Kidney (tissue), 14 donors: ENCODE data around the gene NCAPD2. TPM values are rescaled to one million over a fixed set of nuclear protein-coding genes. Genes with fewer than 3 reads are reported as not detected.
"Not testable (repeated sequence)": the region's sequence is repeated elsewhere in the genome, so short reads cannot be mapped to it uniquely, and the experiment has no call there.

ENCODE experiments used
- DNase-seq, 5 donors: peaks; one replicate each; pipeline ENCODE4 v3.0.0-alpha.2; 2013 to 2020
- FAIRE-seq: peaks from 2 replicates; lab custom pipeline; 2012; peaks lifted over from hg19 to GRCh38; lab: Jason Lieb, UNC
- H3K27ac ChIP-seq, 2 donors: one replicate each; pipeline ENCODE4 v1.7.0; 2013; ENCODE audit warnings: low read depth in 2 of 2, low read length in 2 of 2, inconsistent platforms in 1 of 2
- H3K27me3 ChIP-seq: one replicate; pipeline ENCODE4 v1.7.1; 2013; ENCODE audit warnings: low read length, inconsistent platforms; ENCODE audit not compliant: control insufficient read depth, insufficient read depth
- H3K36me3 ChIP-seq, 3 donors: one replicate each; pipeline versions ENCODE4 v1.7.0 to v1.7.1; 2013; ENCODE audit warnings: low read length in 3 of 3, control low read depth in 1 of 3, inconsistent platforms in 1 of 3; ENCODE audit not compliant: insufficient read depth in 3 of 3, control insufficient read depth in 2 of 3
- H3K4me1 ChIP-seq, 3 donors: one replicate each; pipeline versions ENCODE4 v1.7.0 to v1.7.1; 2013; ENCODE audit warnings: low read length in 3 of 3, inconsistent platforms in 1 of 3, low read depth in 1 of 3; ENCODE audit not compliant: control insufficient read depth in 2 of 3, insufficient read depth in 2 of 3
- H3K4me3 ChIP-seq, 3 donors: one replicate each; pipeline versions ENCODE4 v1.7.0 to v1.8.1; 2013; ENCODE audit warnings: low read length in 3 of 3, control low read depth in 1 of 3, inconsistent platforms in 1 of 3
- H3K9ac ChIP-seq, 3 donors: one replicate each; pipeline versions ENCODE4 v1.7.0 to v1.7.1; 2013; ENCODE audit warnings: low read length in 3 of 3, control low read depth in 1 of 3, inconsistent platforms in 1 of 3
- H3K9me3 ChIP-seq, 3 donors: one replicate each; pipeline versions ENCODE4 v1.7.0 to v1.7.1; 2013; ENCODE audit warnings: low read length in 3 of 3, control low read depth in 1 of 3, inconsistent platforms in 1 of 3; ENCODE audit not compliant: control insufficient read depth in 2 of 3, insufficient read depth in 1 of 3
- CTCF ChIP-seq: IDR thresholded peaks from 3 replicates; pipeline ENCODE4 v1.5.1; 2012; ENCODE audit warnings: mild to moderate bottlenecking, moderate library complexity, borderline replicate concordance; ENCODE audit not compliant: insufficient read depth; ENCODE audit errors: extremely low read depth
- intact Hi-C: fragments of 100-400 bp; cut with DNase I; formaldehyde crosslinking; loops from one replicate; pipeline ENCODE4 v1.11.1; 2022
- polyA plus RNA-seq: library from polyadenylated mRNA; stranded (reverse); fragments of 350-450 nt; fragmentation: Illumina TruSeq; extraction: RNeasy Lipid Tissue Mini Kit (QIAGEN cat#74804); gene quantifications from one replicate; pipeline ENCODE4 v1.2.3, GENCODE V29; 2014; ENCODE audit warnings: low read depth, low replicate concordance; ENCODE audit not compliant: insufficient read depth
- total RNA-seq: library from RNA; stranded (reverse); fragmentation: NEBNext Ultra II Directional; extraction: Animal tissue kit (Norgen Biotek cat#: 25700); gene quantifications from one replicate; pipeline ENCODE4 v1.2.1, GENCODE V29; 2021
- donor health status: control.
- donor health status: control.
- donor health status: control.
- donor health status: control.
- donor health status: control.
- donor health status: DM: yes; HTN: yes; CAD: no.
- donor health status: Normal renal cell carcinoma (clear cell type).

NCAPD2 gene
- total and polyA plus RNA-seq, 2 donors from 2014 or later: 4.5 to 23.4 TPM

- no peak for FAIRE-seq
- peaks cover 2 to 29% (median 5%) of the 10 kb centered on the region in 3 donors for H3K36me3 ChIP-seq
- H3K4me1 ChIP-seq: peaks cover 3 to 13% (median 4%) of the 10 kb centered on the region in 3 donors
Observed at GRCh38 chr12:6466184-6466573, 27.7 kb upstream of the NCAPD2 start.

DNA sequence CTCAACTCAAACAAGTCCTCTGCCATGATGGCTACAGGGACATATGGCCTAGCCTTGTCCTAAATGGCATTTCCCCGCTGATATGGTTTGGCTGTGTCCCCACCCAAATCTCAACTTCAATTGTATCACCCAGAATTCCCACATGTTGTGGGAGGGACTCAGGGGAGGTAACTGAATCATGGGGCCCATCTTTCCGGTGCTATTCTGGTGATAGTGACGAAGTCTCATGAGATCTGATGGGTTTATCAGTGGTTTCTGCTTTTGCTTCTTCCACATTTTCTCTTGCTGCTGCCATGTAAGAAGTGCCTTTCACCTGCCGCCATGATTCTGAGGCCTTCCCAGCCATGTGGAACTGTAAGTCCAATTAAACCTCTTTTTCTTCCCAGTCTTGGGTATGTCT, 27.2 kb upstream of the NCAPD2 start:
- peaks cover 2 to 23% (median 3%) of the 10 kb centered on the region in 3 donors for H3K36me3 ChIP-seq
- DNase-seq, H3K27me3 ChIP-seq, H3K9me3 ChIP-seq, H3K27ac ChIP-seq, FAIRE-seq, H3K9ac ChIP-seq, H3K4me3 ChIP-seq: not testable (repeated sequence)
- peaks cover 3 to 14% (median 4%) of the 10 kb centered on the region in 3 donors for H3K4me1 ChIP-seq
- intact Hi-C loops: loop anchor here (10.0 kb wide), 1 partner anchor 52 kb away; no protein-coding TSS in a partner anchor

More at GRCh38 chr12:6466184-6466573, 27.7 kb upstream of the NCAPD2 start:
- H3K4me3 ChIP-seq: no peak overlapping the region
- no peak for TF ChIP-seq CTCF
- H3K9me3 ChIP-seq: no peaks in the 10 kb centered on the region
- H3K27me3 ChIP-seq: no peaks in the 10 kb centered on the region
- H3K9ac ChIP-seq: no peak overlapping the region
- intact Hi-C loops: loop anchor here (10.0 kb wide), 1 partner anchor 51 kb away; no protein-coding TSS in a partner anchor
- H3K27ac ChIP-seq: no peak overlapping the region
- DNase-seq: no peak

DNA sequence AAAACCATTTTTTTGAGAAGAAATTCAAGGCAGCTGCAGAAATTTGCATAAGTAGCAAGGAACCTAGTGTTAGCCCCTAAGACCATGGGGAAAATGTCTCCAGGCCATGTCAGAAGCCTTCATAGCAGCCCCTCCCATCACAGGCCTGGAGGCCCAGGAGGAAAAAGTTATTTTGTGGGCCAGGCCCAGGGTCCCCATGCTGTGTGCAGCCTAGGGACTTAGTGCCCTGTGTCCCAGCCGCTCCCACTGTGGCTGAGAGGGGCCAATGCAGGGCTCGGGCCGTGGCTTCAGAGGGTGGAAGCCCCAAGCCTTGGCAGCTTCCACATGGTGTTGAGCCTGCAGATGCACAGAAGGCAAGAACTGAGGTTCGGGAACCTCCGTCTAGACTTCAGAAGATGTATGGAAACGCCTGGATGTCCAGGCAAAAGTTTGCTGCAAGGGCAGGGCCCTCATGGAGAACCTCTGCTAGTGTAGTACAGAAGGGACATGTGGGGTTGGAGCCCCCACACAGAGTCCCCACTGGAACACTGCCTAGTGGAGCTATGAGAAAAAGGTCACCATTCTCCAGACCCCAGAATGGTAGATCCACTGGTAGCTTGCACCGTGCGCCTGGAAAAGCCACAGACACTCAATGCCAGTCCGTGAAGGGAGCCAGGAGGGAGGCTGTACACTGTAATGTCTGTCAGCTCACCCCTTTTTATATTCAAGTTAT, 26.2 kb upstream of the NCAPD2 start:
- not testable (repeated sequence) for FAIRE-seq, DNase-seq, H3K27me3 ChIP-seq

DNA sequence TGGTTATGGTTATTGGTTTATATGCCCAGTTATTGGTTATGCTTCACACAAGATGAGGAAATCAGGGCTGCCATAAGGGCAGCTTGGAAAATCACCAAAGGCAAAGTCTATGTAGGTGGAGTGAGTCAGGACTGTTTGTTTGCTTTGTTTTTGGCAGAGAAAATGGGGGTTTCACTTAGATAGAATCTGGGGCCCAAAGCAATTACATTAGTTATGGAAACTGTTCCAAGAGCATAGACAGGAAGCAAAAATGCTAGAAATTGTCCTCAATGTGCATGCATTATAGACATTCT, 25.7 kb upstream of the NCAPD2 start:
- TF ChIP-seq CTCF: no peak
- DNase-seq (no peak), FAIRE-seq (no peak)
- Histone ChIP-seq H3K4me1 (peaks cover 3 to 12% (median 4%) of the 10 kb centered on the region in 3 donors), H3K9ac (no peak overlapping the region), H3K36me3 (peaks cover 0 to 15% (median 2%) of the 10 kb centered on the region in 3 donors), H3K4me3 (no peak overlapping the region), H3K27me3 (no peaks in the 10 kb centered on the region), H3K27ac (no peak overlapping the region), H3K9me3 (no peaks in the 10 kb centered on the region)
- intact Hi-C loops: loop anchor here (10.0 kb wide), 1 partner anchor 53 kb away; no protein-coding TSS in a partner anchor

More for the DNA sequence above, 26.2 kb upstream of the NCAPD2 start:
- H3K9me3 ChIP-seq, H3K27ac ChIP-seq, H3K4me3 ChIP-seq, H3K9ac ChIP-seq: not testable (repeated sequence)
- intact Hi-C loops: loop anchor here (10.0 kb wide), 1 partner anchor 53 kb away; no protein-coding TSS in a partner anchor
- Histone ChIP-seq H3K36me3 (peaks cover 0 to 15% (median 2%) of the 10 kb centered on the region in 3 donors), H3K4me1 (peaks cover 3 to 12% (median 4%) of the 10 kb centered on the region in 3 donors)
